Left lung (tissue), 10 donors: Measurements from ENCODE around the gene OR5AC2. TPM values are rescaled to one million over a fixed set of nuclear protein-coding genes. Genes with fewer than 3 reads are reported as not detected.

ENCODE experiments used
- ATAC-seq: fragments of 200-7000 bp; cut with Tn5 transposase; one replicate; pipeline ENCODE4 v1.9.1; 2020; ENCODE audit warnings: moderate library complexity
- DNase-seq, 4 donors: peaks; one replicate each; pipeline ENCODE4 v3.0.0-alpha.2; 2013 to 2020
- H3K27ac ChIP-seq, 2 donors: fragments of 200-600 bp; sonication (generic) in 1 of 2; one replicate each; pipeline versions ENCODE4 v1.5.0 to v1.8.0; 2020 to 2021
- H3K27me3 ChIP-seq, 2 donors: fragments of 200-600 bp; sonication (generic) in 1 of 2; one replicate each; pipeline versions ENCODE4 v1.5.0 to v1.8.0; 2020 to 2021
- H3K36me3 ChIP-seq, 2 donors: fragments of 200-600 bp; sonication (generic) in 1 of 2; one replicate each; pipeline versions ENCODE4 v1.5.0 to v1.8.0; 2020 to 2021
- H3K4me1 ChIP-seq, 2 donors: fragments of 200-600 bp; one replicate each; pipeline ENCODE4 v1.8.0; 2021
- H3K4me3 ChIP-seq, 2 donors: fragments of 200-600 bp; sonication (generic) in 1 of 2; one replicate each; pipeline versions ENCODE4 v1.5.0 to v1.8.0; 2020 to 2021; ENCODE audit warnings: mild to moderate bottlenecking in 1 of 2
- H3K9me3 ChIP-seq, 2 donors: fragments of 200-600 bp; sonication (generic) in 1 of 2; one replicate each; pipeline versions ENCODE4 v1.5.0 to v1.8.0; 2020 to 2021
- intact Hi-C, 2 donors: fragments of 100-400 bp; cut with DNase I; formaldehyde crosslinking; loops; one replicate each; pipeline versions ENCODE4 v1.11.2 to v1.14.2; 2022
- polyA plus RNA-seq, 6 donors: library from polyadenylated mRNA; unstranded; fragments of 120-200 nt; gene quantifications; one replicate each; pipeline ENCODE4 v1.2.1, GENCODE V29; 2013; ENCODE audit not compliant: insufficient read length in 6 of 6
- total RNA-seq, 2 donors: library from RNA; stranded (reverse); fragmentation: NEBNext Ultra II Directional; extraction: Animal tissue kit (Norgen Biotek cat#: 25700); gene quantifications; one replicate each; pipeline ENCODE4 v1.2.1, GENCODE V29; 2021
- TF ChIP-seq, protein P1 (sequence below), 2 donors: fragments of 200-600 bp; sonication (generic) in 1 of 2; IDR thresholded peaks; one replicate each; pipeline versions ENCODE4 v1.5.0 to v1.8.0; 2021; ENCODE audit warnings: antibody characterized with exemption in 2 of 2
- donor health status: DM: no; HTN: yes; CAD: no.
- donor health status: DM: no; HTN: no; CAD: no.

Gene OR5AC2
- total and polyA plus RNA-seq, 8 donors = not detected

- DNase-seq = no peak
- no peaks in the 10 kb centered on the region for H3K36me3 ChIP-seq
- intact Hi-C loops = no loop called here
- no peak overlapping the region for H3K27ac ChIP-seq
- H3K4me1 ChIP-seq = no peaks in the 10 kb centered on the region
- peaks cover 0 to 5% of the 10 kb centered on the region in 2 donors for H3K9me3 ChIP-seq
- TF ChIP-seq, protein P1, sequence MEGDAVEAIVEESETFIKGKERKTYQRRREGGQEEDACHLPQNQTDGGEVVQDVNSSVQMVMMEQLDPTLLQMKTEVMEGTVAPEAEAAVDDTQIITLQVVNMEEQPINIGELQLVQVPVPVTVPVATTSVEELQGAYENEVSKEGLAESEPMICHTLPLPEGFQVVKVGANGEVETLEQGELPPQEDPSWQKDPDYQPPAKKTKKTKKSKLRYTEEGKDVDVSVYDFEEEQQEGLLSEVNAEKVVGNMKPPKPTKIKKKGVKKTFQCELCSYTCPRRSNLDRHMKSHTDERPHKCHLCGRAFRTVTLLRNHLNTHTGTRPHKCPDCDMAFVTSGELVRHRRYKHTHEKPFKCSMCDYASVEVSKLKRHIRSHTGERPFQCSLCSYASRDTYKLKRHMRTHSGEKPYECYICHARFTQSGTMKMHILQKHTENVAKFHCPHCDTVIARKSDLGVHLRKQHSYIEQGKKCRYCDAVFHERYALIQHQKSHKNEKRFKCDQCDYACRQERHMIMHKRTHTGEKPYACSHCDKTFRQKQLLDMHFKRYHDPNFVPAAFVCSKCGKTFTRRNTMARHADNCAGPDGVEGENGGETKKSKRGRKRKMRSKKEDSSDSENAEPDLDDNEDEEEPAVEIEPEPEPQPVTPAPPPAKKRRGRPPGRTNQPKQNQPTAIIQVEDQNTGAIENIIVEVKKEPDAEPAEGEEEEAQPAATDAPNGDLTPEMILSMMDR (IDR thresholded peaks at IDR 0.05) = no peak
- ATAC-seq = no peak
- no peaks in the 10 kb centered on the region for H3K27me3 ChIP-seq
- H3K4me3 ChIP-seq = no peak overlapping the region
Observed at GRCh38 chr3:98099848-98100247, 12.9 kb downstream of the OR5AC2 start.

DNA sequence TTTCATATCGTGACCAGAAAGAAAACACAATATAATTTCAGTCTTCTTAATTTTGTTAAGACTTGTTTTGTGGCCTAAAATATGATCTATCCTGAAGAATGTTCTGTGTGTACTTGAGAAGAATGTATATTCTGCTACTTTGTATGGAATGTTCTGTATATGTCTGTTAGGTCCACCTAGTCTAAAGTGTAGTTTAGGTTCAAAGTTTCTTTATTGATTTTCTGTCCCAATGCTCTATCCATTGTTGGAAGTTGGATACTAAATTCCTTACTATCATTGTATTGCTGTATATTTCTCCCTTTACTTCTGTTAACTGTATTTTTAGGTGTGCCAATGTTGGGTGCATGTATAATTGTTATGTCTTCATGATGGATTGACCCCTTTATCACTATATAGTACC lies 21.2 kb downstream of the OR5AC2 start:
- Histone ChIP-seq H3K27me3 (no peaks in the 10 kb centered on the region), H3K9me3 (peaks cover 0 to 41% of the 10 kb centered on the region in 2 donors), H3K27ac (no peak overlapping the region), H3K36me3 (no peaks in the 10 kb centered on the region), H3K4me3 (no peak overlapping the region), H3K4me1 (no peaks in the 10 kb centered on the region)
- intact Hi-C loops = no loop called here
- DNase-seq (no peak), ATAC-seq (no peak)
- TF ChIP-seq, protein P1 (IDR thresholded peaks at IDR 0.05) = no peak

GRCh38 chr3:98109807-98110549 lies 23.0 kb downstream of the OR5AC2 start:
- ATAC-seq (no peak), DNase-seq (no peak)
- Histone ChIP-seq H3K4me1 (no peaks in the 10 kb centered on the region), H3K27ac (no peak overlapping the region), H3K9me3 (peaks cover 0 to 57% of the 10 kb centered on the region in 2 donors), H3K36me3 (no peaks in the 10 kb centered on the region), H3K27me3 (no peaks in the 10 kb centered on the region), H3K4me3 (no peak overlapping the region)
- intact Hi-C loops = no loop called here
- TF ChIP-seq, protein P1 (IDR thresholded peaks at IDR 0.05) = no peak

DNA sequence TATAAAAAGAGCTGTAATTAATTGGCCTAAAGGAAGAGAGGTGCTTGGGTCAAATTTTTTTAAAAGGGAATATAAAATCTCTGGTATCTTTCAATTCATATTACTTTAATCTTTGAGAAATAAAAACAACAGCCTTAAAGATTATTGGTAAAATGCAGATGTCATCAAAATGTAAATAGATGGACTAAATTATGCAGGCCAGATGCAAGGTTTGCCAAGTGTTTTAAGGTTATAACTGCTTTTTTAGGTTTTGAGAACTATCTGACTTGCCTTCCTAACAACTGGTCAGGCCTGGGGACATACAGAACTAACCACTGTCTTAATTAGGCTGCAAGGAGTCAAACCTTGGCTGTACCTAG lies 23.6 kb downstream of the OR5AC2 start:
- Histone ChIP-seq H3K9me3 (peaks cover 0 to 57% of the 10 kb centered on the region in 2 donors), H3K27me3 (no peaks in the 10 kb centered on the region), H3K27ac (no peak overlapping the region), H3K4me3 (no peak overlapping the region), H3K36me3 (no peaks in the 10 kb centered on the region), H3K4me1 (no peaks in the 10 kb centered on the region)
- intact Hi-C loops = no loop called here
- DNase-seq (no peak), ATAC-seq (no peak)
- TF ChIP-seq, protein P1 (IDR thresholded peaks at IDR 0.05) = no peak

GRCh38 chr3:98114264-98114663 lies 27.3 kb downstream of the OR5AC2 start:
- TF ChIP-seq, protein P1 (IDR thresholded peaks at IDR 0.05) = no peak
- H3K27ac ChIP-seq = no peak overlapping the region
- no peak for DNase-seq
- intact Hi-C loops = no loop called here
- H3K9me3 ChIP-seq = peaks cover 0 to 55% of the 10 kb centered on the region in 2 donors
- no peaks in the 10 kb centered on the region for H3K36me3 ChIP-seq
- no peak overlapping the region for H3K4me3 ChIP-seq
- no peak for ATAC-seq
- no peaks in the 10 kb centered on the region for H3K4me1 ChIP-seq
- no peaks in the 10 kb centered on the region for H3K27me3 ChIP-seq
